ENCODE measurements around the gene CPNE4.
A peak's percentile ranks its signal among the peaks of the same experiment; 100 is the strongest.
"Not testable (repeated sequence)": the region's sequence is repeated elsewhere in the genome, so short reads cannot be mapped to it uniquely, and the experiment has no call there.

Gene CPNE4

GRCh38 chr3:131957511-131957910 is 77.3 kb downstream of the CPNE4 start:
- DNase-seq = no peak

GRCh38 chr3:131948806-131949205 is 86.0 kb downstream of the CPNE4 start:
- DNase-seq = no peak

GRCh38 chr3:131944676-131945075 is 90.1 kb downstream of the CPNE4 start:
- DNase-seq = no peak

- DNase-seq = no peak
Measured at GRCh38 chr3:131933665-131934064, 101.1 kb downstream of the CPNE4 start.

GRCh38 chr3:131928593-131928992 is 106.2 kb downstream of the CPNE4 start:
- DNase-seq = no peak

- DNase-seq = no peak
Measured at GRCh38 chr3:131925571-131925970, 109.2 kb downstream of the CPNE4 start.

GRCh38 chr3:131922356-131922755 is 112.5 kb downstream of the CPNE4 start:
- DNase-seq = no peak

GRCh38 chr3:131917006-131917405 is 117.8 kb downstream of the CPNE4 start:
- no peak for DNase-seq

GRCh38 chr3:131914090-131914691 is 120.6 kb downstream of the CPNE4 start:
- DNase-seq = no peak

- DNase-seq = no peak
Measured at GRCh38 chr3:131912255-131912654, 122.6 kb downstream of the CPNE4 start.

- no peak for DNase-seq
Measured at GRCh38 chr3:131907796-131908195, 127.0 kb downstream of the CPNE4 start.

GRCh38 chr3:131903988-131904415 is 130.8 kb downstream of the CPNE4 start:
- DNase-seq = peak; percentile 9

- DNase-seq = no peak
Measured at GRCh38 chr3:131901686-131902085, 133.1 kb downstream of the CPNE4 start.

GRCh38 chr3:131900891-131901290 is 133.9 kb downstream of the CPNE4 start:
- DNase-seq = no peak

GRCh38 chr3:131899021-131899420 is 135.8 kb downstream of the CPNE4 start:
- DNase-seq = no peak

GRCh38 chr3:131898346-131898745 is 136.5 kb downstream of the CPNE4 start:
- DNase-seq = no peak

- DNase-seq = no peak
Measured at GRCh38 chr3:131896285-131896684, 138.5 kb downstream of the CPNE4 start.

- DNase-seq = no peak
Measured at GRCh38 chr3:131895766-131896165, 139.0 kb downstream of the CPNE4 start.

GRCh38 chr3:131892331-131892730 is 142.5 kb downstream of the CPNE4 start:
- DNase-seq = no peak

- DNase-seq = not testable (repeated sequence)
Measured at GRCh38 chr3:131885871-131886270, 148.9 kb downstream of the CPNE4 start.

- no peak for DNase-seq
Measured at GRCh38 chr3:131883711-131884407, 151.0 kb downstream of the CPNE4 start.

- no peak for DNase-seq
Measured at GRCh38 chr3:131883086-131883485, 151.7 kb downstream of the CPNE4 start.

GRCh38 chr3:131881777-131882176 is 153.0 kb downstream of the CPNE4 start:
- no peak for DNase-seq

GRCh38 chr3:131880948-131881347 is 153.9 kb downstream of the CPNE4 start:
- no peak for DNase-seq

- DNase-seq = no peak
Measured at GRCh38 chr3:131868203-131868602, 166.6 kb downstream of the CPNE4 start.
